ENCODE results near the gene MEF2A.
"Not testable (repeated sequence)": the region's sequence is repeated elsewhere in the genome, so short reads cannot be mapped to it uniquely, and the experiment has no call there.

MEF2A gene

GRCh38 chr15:99662903-99663302 lies 97.1 kb downstream of the MEF2A start:
- Histone ChIP-seq H3K4me1 (ENCODE audit: control insufficient read depth in 2 of 2, insufficient read depth in 2 of 2, low read length in 2 of 2) (peaks cover 0 to 2% of the 10 kb centered on the region in 2 donors), H3K4me3 (ENCODE audit: low read length in 2 of 2) (no peak overlapping the region), H3K36me3 (ENCODE audit: control insufficient read depth in 2 of 2, insufficient read depth in 2 of 2, low read length in 2 of 2) (peaks cover 0 to 4% of the 10 kb centered on the region in 2 donors), H3K27ac (ENCODE audit: low read depth in 2 of 2, low read length in 2 of 2) (no peak overlapping the region), H3K9ac (ENCODE audit: low read depth in 1 of 2, low read length in 2 of 2) (no peak overlapping the region), H3K27me3 (ENCODE audit: control insufficient read depth in 2 of 2, insufficient read depth in 2 of 2, low read length in 2 of 2) (no peaks in the 10 kb centered on the region), H3K9me3 (ENCODE audit: control insufficient read depth in 2 of 2, low read length in 2 of 2) (no peaks in the 10 kb centered on the region)

GRCh38 chr15:99666073-99666472 lies 100.3 kb downstream of the MEF2A start:
- not testable (repeated sequence) for H3K9me3 ChIP-seq (ENCODE audit: control insufficient read depth in 2 of 2, low read length in 2 of 2); H3K4me3 ChIP-seq (ENCODE audit: low read length in 2 of 2); H3K36me3 ChIP-seq (ENCODE audit: control insufficient read depth in 2 of 2, insufficient read depth in 2 of 2, low read length in 2 of 2); H3K27me3 ChIP-seq (ENCODE audit: control insufficient read depth in 2 of 2, insufficient read depth in 2 of 2, low read length in 2 of 2); H3K4me1 ChIP-seq (ENCODE audit: control insufficient read depth in 2 of 2, insufficient read depth in 2 of 2, low read length in 2 of 2); H3K27ac ChIP-seq (ENCODE audit: low read depth in 2 of 2, low read length in 2 of 2); H3K9ac ChIP-seq (ENCODE audit: low read depth in 1 of 2, low read length in 2 of 2)

GRCh38 chr15:99668533-99669182 lies 102.9 kb downstream of the MEF2A start:
- H3K4me1 ChIP-seq (ENCODE audit: control insufficient read depth in 2 of 2, insufficient read depth in 2 of 2, low read length in 2 of 2) = peaks cover 0 to 2% of the 10 kb centered on the region in 2 donors
- no peaks in the 10 kb centered on the region for H3K27me3 ChIP-seq (ENCODE audit: control insufficient read depth in 2 of 2, insufficient read depth in 2 of 2, low read length in 2 of 2)
- H3K36me3 ChIP-seq (ENCODE audit: control insufficient read depth in 2 of 2, insufficient read depth in 2 of 2, low read length in 2 of 2) = peaks cover 8 to 12% of the 10 kb centered on the region in 2 donors
- H3K9me3 ChIP-seq (ENCODE audit: control insufficient read depth in 2 of 2, low read length in 2 of 2) = no peaks in the 10 kb centered on the region
- no peak overlapping the region for H3K27ac ChIP-seq (ENCODE audit: low read depth in 2 of 2, low read length in 2 of 2)
- no peak overlapping the region for H3K4me3 ChIP-seq (ENCODE audit: low read length in 2 of 2)
- H3K9ac ChIP-seq (ENCODE audit: low read depth in 1 of 2, low read length in 2 of 2) = no peak overlapping the region

GRCh38 chr15:99669250-99669649 lies 103.5 kb downstream of the MEF2A start:
- Histone ChIP-seq H3K36me3 (ENCODE audit: control insufficient read depth in 2 of 2, insufficient read depth in 2 of 2, low read length in 2 of 2) (peaks cover 10 to 12% of the 10 kb centered on the region in 2 donors), H3K27ac (ENCODE audit: low read depth in 2 of 2, low read length in 2 of 2) (no peak overlapping the region), H3K4me1 (ENCODE audit: control insufficient read depth in 2 of 2, insufficient read depth in 2 of 2, low read length in 2 of 2) (no peaks in the 10 kb centered on the region), H3K4me3 (ENCODE audit: low read length in 2 of 2) (no peak overlapping the region), H3K9me3 (ENCODE audit: control insufficient read depth in 2 of 2, low read length in 2 of 2) (no peaks in the 10 kb centered on the region), H3K27me3 (ENCODE audit: control insufficient read depth in 2 of 2, insufficient read depth in 2 of 2, low read length in 2 of 2) (no peaks in the 10 kb centered on the region), H3K9ac (ENCODE audit: low read depth in 1 of 2, low read length in 2 of 2) (no peak overlapping the region)

GRCh38 chr15:99671926-99672635 lies 106.3 kb downstream of the MEF2A start:
- H3K36me3 ChIP-seq (ENCODE audit: control insufficient read depth in 2 of 2, insufficient read depth in 2 of 2, low read length in 2 of 2) = peaks cover 22 to 27% of the 10 kb centered on the region in 2 donors
- no peaks in the 10 kb centered on the region for H3K4me1 ChIP-seq (ENCODE audit: control insufficient read depth in 2 of 2, insufficient read depth in 2 of 2, low read length in 2 of 2)
- H3K9ac ChIP-seq (ENCODE audit: low read depth in 1 of 2, low read length in 2 of 2) = no peak overlapping the region
- H3K4me3 ChIP-seq (ENCODE audit: low read length in 2 of 2) = no peak overlapping the region
- no peak overlapping the region for H3K27ac ChIP-seq (ENCODE audit: low read depth in 2 of 2, low read length in 2 of 2)
- no peaks in the 10 kb centered on the region for H3K27me3 ChIP-seq (ENCODE audit: control insufficient read depth in 2 of 2, insufficient read depth in 2 of 2, low read length in 2 of 2)
- no peaks in the 10 kb centered on the region for H3K9me3 ChIP-seq (ENCODE audit: control insufficient read depth in 2 of 2, low read length in 2 of 2)

- Histone ChIP-seq H3K27ac (ENCODE audit: low read depth in 2 of 2, low read length in 2 of 2) (no peak overlapping the region), H3K36me3 (ENCODE audit: control insufficient read depth in 2 of 2, insufficient read depth in 2 of 2, low read length in 2 of 2) (peaks cover 22 to 27% of the 10 kb centered on the region in 2 donors), H3K9me3 (ENCODE audit: control insufficient read depth in 2 of 2, low read length in 2 of 2) (no peaks in the 10 kb centered on the region), H3K27me3 (ENCODE audit: control insufficient read depth in 2 of 2, insufficient read depth in 2 of 2, low read length in 2 of 2) (no peaks in the 10 kb centered on the region), H3K4me3 (ENCODE audit: low read length in 2 of 2) (no peak overlapping the region), H3K4me1 (ENCODE audit: control insufficient read depth in 2 of 2, insufficient read depth in 2 of 2, low read length in 2 of 2) (no peaks in the 10 kb centered on the region), H3K9ac (ENCODE audit: low read depth in 1 of 2, low read length in 2 of 2) (no peak overlapping the region)
Measured at GRCh38 chr15:99673111-99673510, 107.3 kb downstream of the MEF2A start.

GRCh38 chr15:99674279-99674678 lies 108.5 kb downstream of the MEF2A start:
- no peak overlapping the region for H3K4me3 ChIP-seq (ENCODE audit: low read length in 2 of 2)
- H3K36me3 ChIP-seq (ENCODE audit: control insufficient read depth in 2 of 2, insufficient read depth in 2 of 2, low read length in 2 of 2) = peaks cover 22 to 37% of the 10 kb centered on the region in 2 donors
- H3K9me3 ChIP-seq (ENCODE audit: control insufficient read depth in 2 of 2, low read length in 2 of 2) = no peaks in the 10 kb centered on the region

GRCh38 chr15:99677540-99678134 lies 111.9 kb downstream of the MEF2A start:
- H3K27me3 ChIP-seq (ENCODE audit: control insufficient read depth in 2 of 2, insufficient read depth in 2 of 2, low read length in 2 of 2) = no peaks in the 10 kb centered on the region
- no peaks in the 10 kb centered on the region for H3K9me3 ChIP-seq (ENCODE audit: control insufficient read depth in 2 of 2, low read length in 2 of 2)
- H3K9ac ChIP-seq (ENCODE audit: low read depth in 1 of 2, low read length in 2 of 2) = no peak overlapping the region
- H3K4me1 ChIP-seq (ENCODE audit: control insufficient read depth in 2 of 2, insufficient read depth in 2 of 2, low read length in 2 of 2) = no peaks in the 10 kb centered on the region
- no peak overlapping the region for H3K27ac ChIP-seq (ENCODE audit: low read depth in 2 of 2, low read length in 2 of 2)
- H3K4me3 ChIP-seq (ENCODE audit: low read length in 2 of 2) = no peak overlapping the region
- peaks cover 24 to 32% of the 10 kb centered on the region in 2 donors for H3K36me3 ChIP-seq (ENCODE audit: control insufficient read depth in 2 of 2, insufficient read depth in 2 of 2, low read length in 2 of 2)

More at GRCh38 chr15:99674279-99674678, 108.5 kb downstream of the MEF2A start:
- H3K4me1 ChIP-seq (ENCODE audit: control insufficient read depth in 2 of 2, insufficient read depth in 2 of 2, low read length in 2 of 2) = no peaks in the 10 kb centered on the region
- H3K27ac ChIP-seq (ENCODE audit: low read depth in 2 of 2, low read length in 2 of 2) = no peak overlapping the region
- no peaks in the 10 kb centered on the region for H3K27me3 ChIP-seq (ENCODE audit: control insufficient read depth in 2 of 2, insufficient read depth in 2 of 2, low read length in 2 of 2)
- H3K9ac ChIP-seq (ENCODE audit: low read depth in 1 of 2, low read length in 2 of 2) = no peak overlapping the region

GRCh38 chr15:99680276-99680675 lies 114.5 kb downstream of the MEF2A start:
- no peaks in the 10 kb centered on the region for H3K9me3 ChIP-seq (ENCODE audit: control insufficient read depth in 2 of 2, low read length in 2 of 2)
- peaks cover 9 to 18% of the 10 kb centered on the region in 2 donors for H3K36me3 ChIP-seq (ENCODE audit: control insufficient read depth in 2 of 2, insufficient read depth in 2 of 2, low read length in 2 of 2)
- H3K27ac ChIP-seq (ENCODE audit: low read depth in 2 of 2, low read length in 2 of 2) = no peak overlapping the region
- no peak overlapping the region for H3K9ac ChIP-seq (ENCODE audit: low read depth in 1 of 2, low read length in 2 of 2)
- no peaks in the 10 kb centered on the region for H3K4me1 ChIP-seq (ENCODE audit: control insufficient read depth in 2 of 2, insufficient read depth in 2 of 2, low read length in 2 of 2)
- H3K27me3 ChIP-seq (ENCODE audit: control insufficient read depth in 2 of 2, insufficient read depth in 2 of 2, low read length in 2 of 2) = no peaks in the 10 kb centered on the region
- H3K4me3 ChIP-seq (ENCODE audit: low read length in 2 of 2) = no peak overlapping the region

GRCh38 chr15:99681990-99682389 lies 116.2 kb downstream of the MEF2A start:
- H3K27ac ChIP-seq (ENCODE audit: low read depth in 2 of 2, low read length in 2 of 2) = no peak overlapping the region
- no peak overlapping the region for H3K9ac ChIP-seq (ENCODE audit: low read depth in 1 of 2, low read length in 2 of 2)
- H3K4me1 ChIP-seq (ENCODE audit: control insufficient read depth in 2 of 2, insufficient read depth in 2 of 2, low read length in 2 of 2) = no peaks in the 10 kb centered on the region
- H3K9me3 ChIP-seq (ENCODE audit: control insufficient read depth in 2 of 2, low read length in 2 of 2) = no peaks in the 10 kb centered on the region
- no peaks in the 10 kb centered on the region for H3K27me3 ChIP-seq (ENCODE audit: control insufficient read depth in 2 of 2, insufficient read depth in 2 of 2, low read length in 2 of 2)
- peaks cover 7 to 14% of the 10 kb centered on the region in 2 donors for H3K36me3 ChIP-seq (ENCODE audit: control insufficient read depth in 2 of 2, insufficient read depth in 2 of 2, low read length in 2 of 2)
- H3K4me3 ChIP-seq (ENCODE audit: low read length in 2 of 2) = no peak overlapping the region
